Endothelial cell of umbilical vein (primary cell): Measurements from ENCODE around the gene DIDO1. TPM values are rescaled to one million over a fixed set of nuclear protein-coding genes. Genes with fewer than 3 reads are reported as not detected.
A peak's percentile ranks its signal among the peaks of the same experiment; 100 is the strongest.

ENCODE experiments used
- BruUV-seq: library from RNA; stranded (reverse); fragments of 400-500 nt; replicated peaks from 2 replicates; lab custom pipeline; 2021; lab: Mats Ljungman, UMichigan
- CTCF ChIA-PET: fragments of 300-600, 350-600 bp; sonication (Branson Sonifier 250); formaldehyde crosslinking; loops from one replicate; lab custom pipeline; 2021; ENCODE audit warnings: antibody characterized with exemption, inconsistent platforms; lab: Charles Lee
- POLR2A ChIA-PET: fragments of 300-600, 350-600 bp; sonication (Branson Sonifier 250); formaldehyde crosslinking; loops from one replicate; lab custom pipeline; 2021; ENCODE audit warnings: antibody characterized with exemption, inconsistent platforms; lab: Charles Lee
- DNase-seq: peaks from one replicate; pipeline ENCODE4 v3.0.0-alpha.2; 2011; ENCODE audit warnings: low read depth, low spot score
- FAIRE-seq: peaks from 2 replicates; lab custom pipeline; 2011; peaks lifted over from hg19 to GRCh38; lab: Jason Lieb, UNC
- H2AFZ ChIP-seq: 2 replicates; pipeline ENCODE4 v1.6.0; 2012; ENCODE audit warnings: low read depth, low read length, control low read depth, inconsistent platforms
- H3K27ac ChIP-seq: 2 replicates; pipeline ENCODE4 v1.5.1; 2011; ENCODE audit warnings: low read depth, mild to moderate bottlenecking, control low read depth, low read length, moderate library complexity; ENCODE audit not compliant: insufficient read depth
- H3K27me3 ChIP-seq, 2 experiments: 2 replicates each; pipeline versions ENCODE4 v1.6.0 to v1.6.1; 2011; ENCODE audit warnings: low read length in 2 of 2, mixed read lengths in 1 of 2; ENCODE audit not compliant: control insufficient read depth in 2 of 2, insufficient read depth in 2 of 2
- H3K36me3 ChIP-seq, 2 experiments: 2 replicates in 1 of 2; 3 replicates in 1 of 2; pipeline ENCODE4 v1.5.1; 2011; ENCODE audit warnings: low read length in 2 of 2, mild to moderate bottlenecking in 1 of 2, moderate library complexity in 1 of 2; ENCODE audit not compliant: control insufficient read depth in 2 of 2, insufficient read depth in 2 of 2; ENCODE audit errors: extremely low read depth in 1 of 2
- H3K4me1 ChIP-seq: 3 replicates; pipeline ENCODE4 v1.5.1; 2011; ENCODE audit warnings: mild to moderate bottlenecking, low read length; ENCODE audit not compliant: control insufficient read depth, insufficient read depth; ENCODE audit errors: extremely low read depth
- H3K4me2 ChIP-seq: 2 replicates; pipeline ENCODE4 v1.6.1; 2011; ENCODE audit warnings: low read length, control low read depth, mixed read lengths; ENCODE audit not compliant: insufficient read depth
- H3K4me3 ChIP-seq, 3 experiments: fragments of 200-600 bp in 1 of 3; sonication (generic), shearing (Covaris generic) in 1 of 3; replicated peaks in 1 of 3; 2 replicates each; pipeline ENCODE4 v1.5.1; 2011 to 2016; ENCODE audit warnings: control low read depth in 3 of 3, low read length in 3 of 3, mild to moderate bottlenecking in 2 of 3, inconsistent platforms in 1 of 3, low read depth in 1 of 3, moderate library complexity in 1 of 3; ENCODE audit not compliant: insufficient read depth in 1 of 3
- H3K79me2 ChIP-seq: 2 replicates; pipeline ENCODE4 v1.6.0; 2012; ENCODE audit warnings: low read length, inconsistent platforms; ENCODE audit not compliant: control insufficient read depth, insufficient read depth
- H3K9ac ChIP-seq: replicated peaks from 2 replicates; pipeline ENCODE3; 2011; ENCODE audit warnings: low read length, control low read depth; ENCODE audit not compliant: insufficient read depth; ENCODE audit errors: extremely low read depth
- H3K9me1 ChIP-seq: replicated peaks from 3 replicates; pipeline ENCODE4 v1.6.0; 2011; ENCODE audit warnings: mild to moderate bottlenecking, low read length; ENCODE audit not compliant: control insufficient read depth, insufficient read depth; ENCODE audit errors: extremely low read depth
- H3K9me3 ChIP-seq: replicated peaks from 2 replicates; pipeline ENCODE4 v1.5.1; 2012; ENCODE audit warnings: low read length, inconsistent platforms; ENCODE audit not compliant: control insufficient read depth, insufficient read depth
- H4K20me1 ChIP-seq: replicated peaks from 2 replicates; pipeline ENCODE3; 2011; ENCODE audit warnings: mild to moderate bottlenecking, low read length; ENCODE audit not compliant: control insufficient read depth, insufficient read depth; ENCODE audit errors: extremely low read depth
- EZH2 ChIP-seq: IDR thresholded peaks from 2 replicates; pipeline ENCODE4 v1.6.1; 2012; ENCODE audit warnings: borderline replicate concordance, low read depth, mild to moderate bottlenecking, moderate library complexity, low read length, inconsistent platforms; ENCODE audit not compliant: severe bottlenecking
- FOS ChIP-seq: IDR thresholded peaks from 2 replicates; pipeline ENCODE4 v1.6.1; 2011; ENCODE audit warnings: mild to moderate bottlenecking, low read length, moderate library complexity, borderline replicate concordance; ENCODE audit not compliant: insufficient read depth
- GATA2 ChIP-seq: IDR thresholded peaks from 2 replicates; pipeline ENCODE4 v1.7.0; 2011; ENCODE audit warnings: low read depth, mild to moderate bottlenecking, moderate library complexity, mixed read lengths, low read length; ENCODE audit not compliant: insufficient read length, insufficient read depth
- JUN ChIP-seq: IDR thresholded peaks from 2 replicates; pipeline ENCODE4 v1.6.1; 2011; ENCODE audit warnings: borderline replicate concordance, low read depth; ENCODE audit not compliant: insufficient read length, insufficient read depth
- MAX ChIP-seq: IDR thresholded peaks from 2 replicates; pipeline ENCODE4 v1.6.1; 2011; ENCODE audit not compliant: insufficient read depth, insufficient read length
- MYC ChIP-seq: IDR thresholded peaks from one replicate; pipeline ENCODE4 v1.6.1; 2011; ENCODE audit warnings: mild to moderate bottlenecking, low read depth, low read length
- POLR2A ChIP-seq: IDR thresholded peaks from 2 replicates; pipeline ENCODE4 v1.6.1; 2012; ENCODE audit warnings: low read depth, mild to moderate bottlenecking, control low read depth, low read length
- POLR2AphosphoS5 ChIP-seq: IDR thresholded peaks from 2 replicates; pipeline ENCODE4 v1.6.1; 2012; ENCODE audit warnings: low read depth, mild to moderate bottlenecking, control low read depth, low read length, moderate library complexity; ENCODE audit not compliant: insufficient read depth
- dilution Hi-C: fragments of 300-500 bp; cut with MboI; formaldehyde crosslinking; loops from one replicate; pipeline ENCODE4 v1.15.0; 2019; ENCODE audit warnings: low sequenced_read_pairs; ENCODE audit not compliant: extremely low pct_ligation_motif_present
- intact Hi-C: fragments of 100-400 bp; cut with micrococcal nuclease; formaldehyde crosslinking; loops from one replicate; pipeline ENCODE4 v1.10.0; 2022
- polyA plus RNA-seq, 4 experiments: library from polyadenylated mRNA; depleted of rRNA in 3 of 4; stranded (reverse) in 3 of 4; unstranded in 1 of 4; fragments of >200 nt; gene quantifications; 2 replicates each; pipeline versions ENCODE4 v1.2.1 to v1.2.3, GENCODE V29; 2011 to 2012; ENCODE audit warnings: missing spikeins in 1 of 4
- total RNA-seq: library from RNA; stranded (reverse); gene quantifications from 2 replicates; pipeline ENCODE4 v1.2.3, GENCODE V29; 2021
- TF ChIP-seq, protein P1 (sequence below), 2 donors: IDR thresholded peaks; 1 replicate in 1 of 2; 2 replicates in 1 of 2; pipeline ENCODE4 v1.5.1; 2011; ENCODE audit warnings: low read length in 2 of 2, mild to moderate bottlenecking in 2 of 2, moderate library complexity in 2 of 2, control low read depth in 1 of 2, inconsistent platforms in 1 of 2, low read depth in 1 of 2; ENCODE audit not compliant: insufficient read depth in 1 of 2; ENCODE audit errors: extremely low read depth in 1 of 2

DIDO1 gene
- total and polyA plus RNA-seq, 2 donors (not counting 3 experiments of a cell fraction or from before 2014, with no cell fraction given): 22.1 to 51.2 TPM

GRCh38 chr20:62925420-62926228 lies 681 bp downstream of the DIDO1 start:
- Histone ChIP-seq H3K4me2 (peak overlapping the region; percentile 84), H3K4me3 (peak overlapping the region; percentile 71 to 96 (median 74)), H3K9me3 (no peaks in the 10 kb centered on the region), H3K79me2 (peaks cover 94% of the 10 kb centered on the region), H3K36me3 (no peaks in the 10 kb centered on the region), H2AFZ (no peak overlapping the region), H3K9me1 (no peaks in the 10 kb centered on the region), H3K27me3 (no peaks in the 10 kb centered on the region), H3K27ac (peak overlapping the region; percentile 58), H4K20me1 (peaks cover 7% of the 10 kb centered on the region), H3K4me1 (peaks cover 53% of the 10 kb centered on the region), H3K9ac (peak overlapping the region; percentile 83)
- dilution Hi-C loops (no loop called here), intact Hi-C loops (no loop called here)
- TSS peak; percentile 33 for BruUV-seq
- CTCF ChIA-PET: interaction anchor here (1.1 to 1.8 kb wide), 4 partner anchors 9 to 47 kb away, joined by 3 to 6 read pairs (median 4); partner anchors contain the start of gene GID8
- DNase-seq: no peak
- no peak for TF ChIP-seq MAX
- FAIRE-seq: peak; percentile 40
- POLR2A ChIA-PET: no interaction called here

GRCh38 chr20:62925076-62925419 lies 1.3 kb downstream of the DIDO1 start:
- Histone ChIP-seq H3K79me2 (peaks cover 94% of the 10 kb centered on the region), H3K4me2 (peak overlapping the region; percentile 84), H3K4me1 (peaks cover 53% of the 10 kb centered on the region), H3K9me1 (no peaks in the 10 kb centered on the region), H3K4me3 (peak overlapping the region; percentile 71 to 96 (median 74)), H3K27me3 (no peaks in the 10 kb centered on the region), H2AFZ (no peak overlapping the region), H3K27ac (peak overlapping the region; percentile 58), H3K36me3 (no peaks in the 10 kb centered on the region), H3K9ac (peak overlapping the region; percentile 83), H3K9me3 (no peaks in the 10 kb centered on the region), H4K20me1 (peaks cover 12% of the 10 kb centered on the region)
- no peak for TF ChIP-seq FOS
- TF ChIP-seq MAX: no peak
- TF ChIP-seq POLR2AphosphoS5: no peak
- TF ChIP-seq EZH2: no peak
- no peak for TF ChIP-seq JUN
- TF ChIP-seq POLR2A: no peak
- TF ChIP-seq GATA2: no peak
- TF ChIP-seq, protein P1, sequence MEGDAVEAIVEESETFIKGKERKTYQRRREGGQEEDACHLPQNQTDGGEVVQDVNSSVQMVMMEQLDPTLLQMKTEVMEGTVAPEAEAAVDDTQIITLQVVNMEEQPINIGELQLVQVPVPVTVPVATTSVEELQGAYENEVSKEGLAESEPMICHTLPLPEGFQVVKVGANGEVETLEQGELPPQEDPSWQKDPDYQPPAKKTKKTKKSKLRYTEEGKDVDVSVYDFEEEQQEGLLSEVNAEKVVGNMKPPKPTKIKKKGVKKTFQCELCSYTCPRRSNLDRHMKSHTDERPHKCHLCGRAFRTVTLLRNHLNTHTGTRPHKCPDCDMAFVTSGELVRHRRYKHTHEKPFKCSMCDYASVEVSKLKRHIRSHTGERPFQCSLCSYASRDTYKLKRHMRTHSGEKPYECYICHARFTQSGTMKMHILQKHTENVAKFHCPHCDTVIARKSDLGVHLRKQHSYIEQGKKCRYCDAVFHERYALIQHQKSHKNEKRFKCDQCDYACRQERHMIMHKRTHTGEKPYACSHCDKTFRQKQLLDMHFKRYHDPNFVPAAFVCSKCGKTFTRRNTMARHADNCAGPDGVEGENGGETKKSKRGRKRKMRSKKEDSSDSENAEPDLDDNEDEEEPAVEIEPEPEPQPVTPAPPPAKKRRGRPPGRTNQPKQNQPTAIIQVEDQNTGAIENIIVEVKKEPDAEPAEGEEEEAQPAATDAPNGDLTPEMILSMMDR (IDR thresholded peaks at IDR 0.05; ENCODE audit: extremely low read depth in 1 of 2, insufficient read depth in 1 of 2, low read depth in 1 of 2, low read length in 2 of 2): no peak
- TF ChIP-seq MYC: no peak
- dilution Hi-C loops: no loop called here
- BruUV-seq: no TSS peak
- ChIA-PET CTCF (interaction anchor here (0.9 to 1.8 kb wide), 4 partner anchors 13 to 47 kb away, joined by 3 to 6 read pairs (median 4); partner anchors contain the start of gene GID8), POLR2A (interaction anchor here (0.6 kb wide), 1 partner anchor 10 kb away, joined by 3 read pairs; no protein-coding TSS in a partner anchor)
- FAIRE-seq (no peak), DNase-seq (peak; percentile 47)
- intact Hi-C loops: no loop called here
